Lower leg skin (tissue), 4 donors: Measurements from ENCODE around the gene CCND1. TPM values are rescaled to one million over a fixed set of nuclear protein-coding genes. Genes with fewer than 3 reads are reported as not detected.

Experiments used
- DNase-seq, 2 donors: peaks; one replicate each; pipeline ENCODE4 v3.0.0-alpha.2; 2019; ENCODE audit warnings: low spot score in 2 of 2
- H3K4me3 ChIP-seq: fragments of 200-600 bp; sonication (generic); 2 replicates; pipeline ENCODE4 v1.5.1; 2017; ENCODE audit warnings: mild to moderate bottlenecking, low read depth; ENCODE audit not compliant: poor library complexity, severe bottlenecking
- CTCF ChIP-seq, 3 donors: fragments of 450-650 bp; IDR thresholded peaks; one replicate each; pipeline ENCODE4 v1.5.1; 2016; ENCODE audit warnings: antibody characterized with exemption in 3 of 3, mild to moderate bottlenecking in 3 of 3, moderate library complexity in 2 of 3
- POLR2A ChIP-seq, 2 donors: fragments of 450-650 bp; IDR thresholded peaks; one replicate each; pipeline ENCODE4 v1.6.1; 2016 to 2017; ENCODE audit warnings: antibody characterized with exemption in 2 of 2, mild to moderate bottlenecking in 1 of 2, moderate library complexity in 1 of 2
- WGBS, 2 donors: methylation state at CpG; one replicate each; pipeline ENCODE4 v1.1.5; 2018; 5-methylcytosine and 5-hydroxymethylcytosine counted together
- intact Hi-C: fragments of 100-400 bp; cut with DNase I; formaldehyde crosslinking; loops from one replicate; pipeline ENCODE4 v1.15.0; 2023; ENCODE audit warnings: low total_unique reads
- total RNA-seq, 4 donors: library from RNA; depleted of rRNA; stranded (reverse); fragments of >200 nt; gene quantifications; one replicate each; pipeline ENCODE4 v1.1.0, GENCODE V29; 2016

CCND1 gene
- total RNA-seq, 4 donors from 2014 or later: 194 to 370 (median 229) TPM

GRCh38 chr11:69664103-69664775 lies 23.3 kb downstream of the CCND1 start:
- TF ChIP-seq CTCF (IDR thresholded peaks at IDR 0.05): no peak
- no peak for DNase-seq
- WGBS, 2 donors: 91 to 98% methylated on average over 15 to 17 of the region's 17 CpGs

GRCh38 chr11:69664901-69665300 lies 23.9 kb downstream of the CCND1 start:
- peak in 1 of 2 donors; percentile 72 for DNase-seq
- no peak overlapping the region for H3K4me3 ChIP-seq
- no peak for TF ChIP-seq CTCF (IDR thresholded peaks at IDR 0.05)
- TF ChIP-seq POLR2A (IDR thresholded peaks at IDR 0.05): no peak
- intact Hi-C loops: no loop called here
- WGBS, 2 donors: 87 to 92% methylated on average over 8 of the region's 8 CpGs

More at GRCh38 chr11:69664103-69664775, 23.3 kb downstream of the CCND1 start:
- intact Hi-C loops: no loop called here
- no peak overlapping the region for H3K4me3 ChIP-seq

- TF ChIP-seq POLR2A (IDR thresholded peaks at IDR 0.05) (no peak), CTCF (IDR thresholded peaks at IDR 0.05) (no peak)
- DNase-seq: peak in 1 of 2 donors; percentile 62
- intact Hi-C loops: no loop called here
- H3K4me3 ChIP-seq: no peak overlapping the region
- WGBS, 2 donors: 91 to 93% methylated on average over 11 of the region's 11 CpGs
Observed at GRCh38 chr11:69665669-69666068, 24.7 kb downstream of the CCND1 start.

- no peak for TF ChIP-seq CTCF (IDR thresholded peaks at IDR 0.05)
- TF ChIP-seq POLR2A (IDR thresholded peaks at IDR 0.05): no peak
- H3K4me3 ChIP-seq: no peak overlapping the region
- no peak for DNase-seq
- 92 to 95% methylated on average over 14 of the region's 14 CpGs for WGBS, 2 donors
- intact Hi-C loops: no loop called here
Observed at GRCh38 chr11:69666261-69666660, 25.3 kb downstream of the CCND1 start.

- no peak for TF ChIP-seq CTCF (IDR thresholded peaks at IDR 0.05)
- TF ChIP-seq POLR2A (IDR thresholded peaks at IDR 0.05): no peak
- H3K4me3 ChIP-seq: no peak overlapping the region
- intact Hi-C loops: no loop called here
- peak in 1 of 2 donors; percentile 84 for DNase-seq
- 77 to 78% methylated on average over 27 to 33 of the region's 33 CpGs for WGBS, 2 donors
Observed at GRCh38 chr11:69666752-69667536, 26.0 kb downstream of the CCND1 start.
